Measurements from ENCODE around the gene IRF2BPL.

IRF2BPL gene

DNA sequence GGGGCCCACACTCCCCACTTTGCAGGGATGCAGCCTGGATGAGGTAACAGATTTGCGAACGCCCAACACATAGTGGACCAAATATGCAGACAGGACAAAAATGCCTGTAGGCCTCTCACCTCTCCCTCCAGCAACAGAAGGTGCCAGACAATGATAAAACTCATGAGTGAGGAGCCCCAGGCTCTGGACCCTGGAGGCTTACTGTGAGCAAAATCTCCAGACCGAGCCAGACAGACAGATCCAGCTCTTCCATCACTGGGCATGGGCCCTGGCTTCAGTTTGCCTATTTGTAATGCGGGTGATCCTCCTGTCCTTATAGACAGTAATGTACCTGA, 42.3 kb downstream of the IRF2BPL start:
- H3K4me3 ChIP-seq (ENCODE audit: low read length): no peak overlapping the region
- no peak for TF ChIP-seq ZNF274 (IDR thresholded peaks at IDR 0.05; ENCODE audit: low read depth, low read length)

DNA sequence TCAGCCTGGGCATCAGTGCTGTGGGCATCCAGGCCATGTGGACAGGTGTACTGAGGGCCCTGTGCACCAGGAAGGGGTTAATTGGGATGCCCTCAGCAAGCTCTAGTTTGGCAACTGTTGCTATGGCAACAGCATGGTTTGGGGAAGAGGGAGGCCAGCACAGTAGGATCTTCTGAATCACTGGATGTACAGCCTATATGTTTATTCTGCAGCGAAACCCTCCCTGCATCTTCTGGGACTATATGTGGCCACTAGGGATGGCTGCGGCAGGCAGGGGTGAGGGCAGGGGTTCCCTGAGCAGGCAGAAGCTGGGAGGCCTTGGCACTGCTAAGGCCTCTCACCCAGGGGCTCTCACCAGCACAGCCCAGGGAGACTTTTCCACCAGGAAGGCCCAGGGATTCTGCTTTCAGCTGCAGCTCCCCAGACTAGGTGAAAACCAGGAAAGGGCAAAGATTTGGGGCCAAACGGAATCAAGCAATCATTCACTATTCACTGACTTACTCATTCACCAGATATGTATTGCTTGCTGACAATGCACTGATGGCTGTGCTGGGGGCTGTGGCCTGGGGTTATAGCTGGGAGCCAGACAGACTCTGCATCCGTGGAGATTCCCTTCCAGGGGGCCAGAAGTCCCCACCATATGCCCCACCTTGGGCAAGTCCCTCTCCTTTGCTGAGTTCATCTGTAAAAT, 42.8 kb downstream of the IRF2BPL start:
- TF ChIP-seq ZNF274 (IDR thresholded peaks at IDR 0.05; ENCODE audit: low read depth, low read length): no peak
- no peak overlapping the region for H3K4me3 ChIP-seq (ENCODE audit: low read length)

DNA sequence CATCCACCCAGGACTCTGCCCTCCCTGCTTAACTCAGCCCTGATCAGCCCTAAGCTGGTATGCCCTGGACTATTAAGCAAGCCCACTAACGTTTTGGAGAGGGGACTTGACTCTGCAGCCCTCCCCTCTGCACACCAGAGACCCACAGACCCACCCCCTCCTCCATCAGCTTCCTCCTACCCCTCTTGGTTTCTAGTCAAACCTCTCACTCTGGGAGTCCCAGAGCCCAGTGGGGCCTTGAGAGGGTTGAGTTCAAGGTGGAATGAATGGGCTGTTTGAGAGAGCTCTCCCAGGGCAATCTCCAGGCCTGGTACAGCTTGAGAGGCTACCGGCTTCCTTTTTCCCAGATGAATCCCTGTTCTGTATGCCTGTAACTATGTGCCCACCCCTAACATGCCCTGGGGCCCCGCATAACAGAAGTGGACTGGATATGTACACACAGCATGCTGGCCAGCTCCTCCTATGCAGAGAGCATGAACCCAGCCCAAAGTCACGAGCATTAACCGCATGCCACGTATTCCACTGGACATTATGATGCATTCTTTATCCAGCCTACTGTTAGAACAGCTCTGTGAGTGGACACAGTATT, 43.6 kb downstream of the IRF2BPL start:
- TF ChIP-seq ZNF274 (IDR thresholded peaks at IDR 0.05; ENCODE audit: low read depth, low read length): no peak
- H3K4me3 ChIP-seq (ENCODE audit: low read length): no peak overlapping the region

DNA sequence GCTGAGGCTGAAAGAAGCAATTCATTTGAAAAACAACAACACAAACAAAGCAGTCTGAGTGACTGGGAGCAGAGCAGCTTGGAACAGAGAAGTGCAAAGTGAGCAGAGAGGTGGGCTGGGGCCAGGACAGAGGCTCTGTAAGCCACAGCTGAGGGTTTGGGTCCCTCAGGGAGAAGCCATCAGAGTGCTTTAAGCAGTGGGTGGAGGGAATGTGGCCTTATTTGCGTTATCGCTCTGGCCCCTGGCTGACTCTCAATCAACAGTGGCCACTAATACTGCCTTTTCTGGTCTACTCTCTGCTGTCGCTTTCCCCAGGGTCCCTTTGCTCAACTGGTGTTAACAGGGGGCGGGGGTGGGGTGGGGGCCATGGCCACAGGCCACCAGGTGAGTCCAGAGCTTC, 44.2 kb downstream of the IRF2BPL start:
- TF ChIP-seq ZNF274 (IDR thresholded peaks at IDR 0.05; ENCODE audit: low read depth, low read length): no peak
- no peak overlapping the region for H3K4me3 ChIP-seq (ENCODE audit: low read length)

DNA sequence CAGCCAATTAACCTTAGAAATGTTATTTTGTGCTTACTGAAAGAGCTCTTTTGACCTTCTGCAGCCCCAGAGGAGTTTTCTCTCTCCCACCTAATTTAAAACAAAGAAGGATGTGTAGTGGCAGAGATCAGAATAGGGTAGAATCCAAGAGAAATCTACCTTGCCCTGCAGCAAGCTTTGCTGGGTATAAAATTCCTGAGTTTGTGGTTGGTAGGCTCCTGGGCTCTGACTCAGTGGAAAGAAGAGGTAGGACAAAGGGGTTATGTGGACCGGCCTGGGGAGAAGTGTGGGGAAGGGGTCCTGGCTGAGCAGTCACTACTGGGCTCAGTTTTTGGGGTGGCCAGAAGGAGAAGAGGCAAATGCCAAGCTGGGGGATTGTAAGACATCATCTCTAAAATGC, 46.8 kb downstream of the IRF2BPL start:
- TF ChIP-seq ZNF274 (IDR thresholded peaks at IDR 0.05; ENCODE audit: low read depth, low read length): no peak
- H3K4me3 ChIP-seq (ENCODE audit: low read length): no peak overlapping the region

DNA sequence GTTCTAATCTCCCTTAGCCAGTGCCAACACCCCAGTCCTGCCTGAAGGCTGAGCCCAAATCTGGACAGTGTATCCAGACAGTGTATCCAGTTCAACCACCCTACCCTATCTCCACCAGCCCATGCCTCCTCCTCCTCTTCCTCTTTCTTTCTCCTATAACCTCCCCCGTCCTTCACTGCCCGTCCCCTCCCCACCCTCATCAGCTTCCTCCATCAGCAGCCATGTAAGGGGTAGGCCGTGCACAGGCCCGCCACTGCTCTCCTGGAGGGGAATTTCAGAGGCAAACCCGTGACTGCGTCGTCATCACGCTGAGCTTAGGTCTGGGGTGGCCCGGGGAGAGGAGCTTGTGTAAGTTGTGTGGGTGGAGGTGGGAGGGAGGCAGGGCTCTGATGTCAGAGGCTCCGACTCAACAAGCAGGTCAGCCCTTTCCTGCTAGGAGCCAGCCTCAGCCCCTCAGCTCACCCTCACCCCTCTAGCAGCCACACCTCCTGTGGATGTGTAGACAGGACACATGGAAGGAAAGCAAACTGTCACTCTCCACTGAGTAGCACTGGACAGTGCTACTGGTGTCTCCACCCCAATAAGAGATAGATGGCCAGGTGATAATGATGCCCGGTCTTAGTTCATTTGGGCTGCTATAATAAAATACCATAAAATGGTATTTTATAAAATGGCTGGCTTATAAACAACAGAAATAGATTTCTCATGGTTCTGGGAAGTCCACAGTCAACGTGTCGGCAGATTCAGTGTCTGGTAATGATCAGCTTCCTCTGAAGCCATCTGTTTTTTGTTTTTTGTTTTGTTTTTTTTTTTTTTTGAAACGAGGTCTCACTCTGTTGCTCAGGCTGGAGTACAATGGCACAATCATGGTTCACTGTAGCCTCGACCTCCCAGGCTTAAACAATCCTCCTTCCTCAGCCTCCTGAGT, 50.5 kb downstream of the IRF2BPL start:
- no peak overlapping the region for H3K4me3 ChIP-seq (ENCODE audit: low read length)
- TF ChIP-seq ZNF274 (IDR thresholded peaks at IDR 0.05; ENCODE audit: low read depth, low read length): no peak

DNA sequence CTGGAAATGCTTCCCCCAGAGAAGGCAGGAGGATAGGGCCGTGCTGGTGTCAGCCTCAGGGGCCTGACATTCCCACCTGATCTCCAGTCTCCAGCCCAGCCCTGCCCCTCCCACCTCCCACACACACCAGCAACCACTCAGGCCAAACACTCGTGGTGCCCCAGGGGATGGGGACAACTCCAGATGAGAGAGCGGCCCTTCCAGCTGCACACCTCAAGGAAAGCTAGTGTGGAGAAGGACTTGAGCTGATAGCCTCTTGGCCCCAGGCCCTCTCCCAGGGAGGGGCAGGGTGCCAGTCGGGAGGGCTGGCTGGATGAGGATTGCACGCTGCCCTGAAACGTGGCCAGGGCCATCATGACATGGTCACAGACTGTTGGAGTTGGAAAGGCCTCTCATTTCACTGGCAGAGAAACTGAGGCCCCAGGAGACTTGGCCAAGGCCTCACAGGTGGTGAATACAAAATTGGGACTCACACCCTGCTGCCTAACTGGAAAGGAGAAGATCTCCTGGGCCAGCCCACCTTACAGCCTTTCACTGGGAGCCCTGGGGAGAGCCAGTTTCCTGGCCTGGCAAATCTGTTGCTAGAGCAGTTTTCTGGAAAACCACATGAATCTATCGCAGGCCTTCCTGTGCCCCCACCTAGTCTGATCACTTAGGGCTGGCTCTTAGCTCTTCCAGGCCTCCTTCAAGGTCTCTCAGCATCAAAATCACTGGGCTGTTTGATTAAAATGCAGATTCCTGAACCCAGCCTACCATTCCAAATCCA, 52.1 kb downstream of the IRF2BPL start:
- H3K4me3 ChIP-seq (ENCODE audit: low read length): no peak overlapping the region
- TF ChIP-seq ZNF274 (IDR thresholded peaks at IDR 0.05; ENCODE audit: low read depth, low read length): no peak

DNA sequence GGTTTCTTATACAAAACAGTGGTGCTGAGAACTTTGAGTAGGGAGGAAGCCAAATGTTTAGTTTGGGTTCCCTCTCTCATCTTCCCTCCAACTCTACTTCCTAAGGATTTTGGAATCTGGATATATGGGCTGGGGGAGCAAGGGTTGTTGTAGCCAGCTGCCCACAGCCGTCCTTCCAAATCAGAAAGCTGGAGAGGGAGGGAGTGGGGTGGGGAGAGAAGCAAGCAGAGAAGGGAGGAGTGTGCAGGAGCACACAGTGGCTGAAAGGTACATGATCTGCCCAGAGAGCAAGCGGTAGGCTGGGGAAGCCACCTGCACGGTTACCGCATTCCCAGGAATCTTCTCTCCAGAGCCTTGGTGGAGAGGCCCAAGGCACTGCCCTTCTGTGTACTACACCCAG, 52.7 kb downstream of the IRF2BPL start:
- no peak for TF ChIP-seq ZNF274 (IDR thresholded peaks at IDR 0.05; ENCODE audit: low read depth, low read length)
- no peak overlapping the region for H3K4me3 ChIP-seq (ENCODE audit: low read length)

DNA sequence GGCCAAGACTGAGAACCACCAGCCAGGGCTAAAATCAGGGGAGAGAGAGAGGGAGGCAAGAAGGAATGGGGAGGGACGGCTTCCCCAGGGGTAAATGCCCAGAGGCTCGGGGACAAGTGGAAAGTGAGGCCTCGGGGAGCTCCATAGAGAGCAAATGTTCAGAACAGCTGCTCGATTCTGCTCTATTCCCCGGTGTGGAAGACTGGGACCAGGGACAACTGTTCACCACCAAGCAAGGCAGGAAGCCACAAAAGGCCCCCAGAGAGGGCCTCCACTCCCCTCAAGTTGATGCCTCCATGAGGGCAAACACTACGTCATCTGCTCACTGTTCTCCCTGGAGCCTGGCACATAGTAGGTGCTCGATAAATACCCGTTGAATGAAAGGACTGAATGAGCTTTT, 53.5 kb downstream of the IRF2BPL start:
- H3K4me3 ChIP-seq (ENCODE audit: low read length): no peak overlapping the region
- TF ChIP-seq ZNF274 (IDR thresholded peaks at IDR 0.05; ENCODE audit: low read depth, low read length): no peak
